SHP77 treated with DMSO at 0.1 percent for 48 hours (cell line): ENCODE data around the gene CORIN.
A peak's percentile ranks its signal among the peaks of the same experiment; 100 is the strongest.
"Not testable (repeated sequence)": the region's sequence is repeated elsewhere in the genome, so short reads cannot be mapped to it uniquely, and the experiment has no call there.

ENCODE experiments used
- DNase-seq: peaks from one replicate; lab custom pipeline; 2025; lab: John Stamatoyannopoulos, UW

Gene CORIN

GRCh38 chr4:47767956-47768355 is 69.9 kb downstream of the CORIN start:
- DNase-seq: not testable (repeated sequence)

- DNase-seq: no peak
These were observed 74.6 kb downstream of the CORIN start for GRCh38 chr4:47763279-47763678.

- no peak for DNase-seq
These were observed 75.2 kb downstream of the CORIN start for GRCh38 chr4:47762376-47763266.

GRCh38 chr4:47753316-47753715 is 84.6 kb downstream of the CORIN start:
- DNase-seq: not testable (repeated sequence)

- no peak for DNase-seq
These were observed 85.7 kb downstream of the CORIN start for GRCh38 chr4:47752214-47752613.

- DNase-seq: no peak
These were observed 87.1 kb downstream of the CORIN start for GRCh38 chr4:47750788-47751187.

- no peak for DNase-seq
These were observed 88.0 kb downstream of the CORIN start for GRCh38 chr4:47749858-47750257.

GRCh38 chr4:47749060-47749459 is 88.8 kb downstream of the CORIN start:
- DNase-seq: no peak

GRCh38 chr4:47747846-47748494 is 89.9 kb downstream of the CORIN start:
- no peak for DNase-seq

GRCh38 chr4:47747211-47747610 is 90.7 kb downstream of the CORIN start:
- no peak for DNase-seq

GRCh38 chr4:47746122-47746521 is 91.7 kb downstream of the CORIN start:
- no peak for DNase-seq

- DNase-seq: no peak
These were observed 93.0 kb downstream of the CORIN start for GRCh38 chr4:47744843-47745382.

GRCh38 chr4:47744253-47744652 is 93.6 kb downstream of the CORIN start:
- peak; percentile 1 for DNase-seq

- no peak for DNase-seq
These were observed 96.7 kb downstream of the CORIN start for GRCh38 chr4:47741200-47741599.

- no peak for DNase-seq
These were observed 100.5 kb downstream of the CORIN start for GRCh38 chr4:47737326-47737725.

GRCh38 chr4:47736555-47736954 is 101.3 kb downstream of the CORIN start:
- DNase-seq: no peak

- no peak for DNase-seq
These were observed 101.7 kb downstream of the CORIN start for GRCh38 chr4:47736146-47736545.

- no peak for DNase-seq
These were observed 104.3 kb downstream of the CORIN start for GRCh38 chr4:47733302-47734175.

- DNase-seq: no peak
These were observed 106.7 kb downstream of the CORIN start for GRCh38 chr4:47731182-47731581.

GRCh38 chr4:47729131-47729680 is 108.7 kb downstream of the CORIN start:
- no peak for DNase-seq

GRCh38 chr4:47721892-47722575 is 115.8 kb downstream of the CORIN start:
- DNase-seq: no peak
